Amygdala (tissue), 56 donors: Measurements from ENCODE around the gene SLC30A7.
"Not testable (repeated sequence)": the region's sequence is repeated elsewhere in the genome, so short reads cannot be mapped to it uniquely, and the experiment has no call there.

Source experiments
- DNase-seq, 56 donors: peaks; one replicate each; lab custom pipeline; 2025; lab: John Stamatoyannopoulos, UW

The SLC30A7 gene

GRCh38 chr1:100933555-100933954 lies 37.7 kb downstream of the SLC30A7 start:
- DNase-seq: not testable (repeated sequence)

DNA sequence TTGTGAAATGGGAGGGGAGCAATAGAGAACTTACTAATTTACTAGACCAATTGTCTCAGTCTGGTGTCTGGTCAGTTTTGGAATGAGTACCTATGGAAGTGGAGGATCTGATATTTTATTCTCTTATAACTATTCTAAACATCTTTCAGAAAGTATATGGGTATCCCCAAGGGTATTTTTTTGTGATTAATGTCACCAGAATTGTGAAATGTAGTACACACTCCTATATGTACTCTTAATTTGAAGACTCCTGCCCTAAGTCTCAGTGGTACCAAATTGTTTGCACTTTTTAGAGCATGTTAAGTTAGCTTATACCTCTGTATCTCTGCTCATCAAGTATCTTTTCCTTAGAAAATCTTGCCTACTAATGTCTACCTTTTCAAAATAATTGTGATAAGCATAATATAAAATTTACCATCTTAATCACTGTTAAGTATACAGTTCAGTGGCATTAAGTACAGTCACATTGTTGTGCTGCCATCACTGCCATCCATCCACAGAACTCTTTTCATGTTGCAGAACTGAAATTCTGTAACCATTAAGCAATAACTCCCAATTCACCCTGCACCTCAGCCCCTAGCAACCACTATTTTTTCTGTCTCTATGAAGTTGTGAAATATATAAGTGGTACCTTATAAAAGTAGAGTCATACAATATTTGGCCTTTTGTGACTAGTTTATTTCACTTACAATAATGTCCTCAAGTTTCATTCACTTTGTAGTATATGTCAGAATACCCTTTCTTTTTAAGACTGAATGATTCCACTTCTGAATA lies 40.5 kb downstream of the SLC30A7 start:
- no peak for DNase-seq

GRCh38 chr1:100941098-100941527 lies 45.2 kb downstream of the SLC30A7 start:
- no peak for DNase-seq

DNA sequence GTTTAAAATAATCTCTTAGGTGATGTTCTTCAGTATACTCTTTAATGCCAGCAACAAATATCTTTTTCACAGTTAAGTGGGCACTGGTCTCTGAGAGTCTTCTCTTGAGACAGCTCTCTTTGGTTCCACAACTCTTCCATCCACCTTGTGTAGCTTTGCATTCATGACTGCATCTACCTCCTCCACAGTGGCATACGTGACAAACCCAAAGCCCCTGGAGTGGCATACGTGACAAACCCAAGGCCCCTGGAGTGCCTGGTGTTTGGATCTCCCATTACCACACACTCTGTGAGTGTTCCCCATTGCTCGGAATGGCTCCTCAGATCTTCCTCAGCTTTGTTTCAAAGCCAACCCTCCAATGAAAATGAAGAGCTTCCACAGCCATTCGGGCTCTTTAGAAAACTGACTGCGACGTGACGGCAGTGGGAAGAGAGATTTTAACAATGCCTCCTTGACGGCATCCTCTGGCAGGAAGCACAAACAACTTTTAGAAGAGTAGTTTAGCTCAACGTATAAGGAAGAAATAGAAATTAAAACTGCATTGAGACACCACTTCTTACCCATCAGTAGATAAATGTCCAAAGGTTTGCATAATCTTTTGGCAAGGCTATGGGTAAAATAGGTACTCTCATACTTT lies 45.8 kb downstream of the SLC30A7 start:
- DNase-seq: no peak

DNA sequence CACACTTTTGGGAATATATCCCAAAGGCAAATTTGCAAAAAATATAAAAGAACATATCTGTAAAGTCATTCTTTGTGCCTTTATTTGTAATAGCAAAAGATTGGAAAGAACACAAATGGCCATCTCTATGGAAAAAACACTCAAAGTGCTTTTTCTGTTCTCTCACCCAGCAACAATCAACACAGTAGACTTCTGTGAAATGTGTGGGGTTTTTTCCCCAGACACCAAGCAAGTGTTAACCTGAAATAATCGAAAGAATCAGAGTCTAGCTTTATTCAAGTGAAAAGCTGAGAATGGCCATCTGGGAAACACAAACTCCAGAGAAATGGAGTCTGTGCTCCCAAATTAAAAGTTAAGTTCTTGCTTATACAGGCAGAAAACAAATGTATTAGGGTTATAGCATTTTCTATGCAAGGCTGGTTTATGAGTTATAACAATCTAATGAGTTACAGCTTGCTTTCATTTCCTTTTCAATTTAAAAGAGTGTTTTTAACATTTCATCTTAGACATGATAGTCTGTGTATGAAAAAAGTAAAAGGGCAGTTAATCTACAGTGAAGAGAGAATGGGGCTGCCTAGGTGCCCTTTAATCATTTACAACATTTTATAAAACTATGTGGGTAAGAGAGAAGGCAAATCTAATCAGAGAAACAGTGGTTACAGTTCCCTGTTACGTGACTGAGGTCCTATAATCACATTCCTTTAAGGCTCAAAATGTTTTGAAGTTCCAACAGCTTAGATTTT lies 46.6 kb downstream of the SLC30A7 start:
- no peak for DNase-seq

DNA sequence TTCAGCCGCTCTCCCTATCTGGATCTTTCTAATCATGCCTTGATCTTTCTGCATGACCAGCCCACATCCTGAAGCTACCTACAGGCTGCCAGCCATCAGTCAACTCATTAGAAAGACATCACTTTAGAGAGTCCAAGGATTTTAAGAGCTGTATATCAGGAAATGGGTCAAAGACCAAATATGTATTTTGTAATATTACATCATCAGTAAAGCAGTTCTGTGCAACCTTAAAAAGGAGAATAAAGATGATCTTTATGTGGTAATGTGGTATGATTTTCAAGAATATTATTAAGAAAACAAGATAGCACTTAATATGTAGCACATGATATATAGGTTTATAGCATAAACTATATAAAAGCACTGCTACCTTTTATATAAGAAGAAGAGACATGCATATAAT lies 47.6 kb downstream of the SLC30A7 start:
- DNase-seq: no peak

GRCh38 chr1:100946064-100946463 lies 50.2 kb downstream of the SLC30A7 start:
- not testable (repeated sequence) for DNase-seq

DNA sequence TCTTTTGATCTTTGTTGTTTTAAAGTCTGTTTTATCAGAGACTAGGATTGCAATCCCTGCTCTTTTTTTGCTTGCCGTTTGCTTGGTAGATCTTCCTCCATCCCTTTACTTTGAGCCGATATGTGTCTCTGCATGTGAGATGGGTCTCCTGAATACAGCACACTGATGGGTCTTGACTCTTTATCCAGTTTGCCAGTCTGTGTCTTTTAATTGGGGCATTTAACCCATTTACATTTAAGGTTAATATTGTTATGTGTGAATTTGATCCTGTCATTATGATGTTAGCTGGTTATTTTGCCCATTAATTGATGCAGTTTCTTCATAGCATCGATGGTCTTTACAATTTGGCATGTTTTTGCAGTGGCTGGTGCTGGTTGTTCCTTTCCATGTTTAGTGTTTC lies 51.9 kb downstream of the SLC30A7 start:
- not testable (repeated sequence) for DNase-seq

DNA sequence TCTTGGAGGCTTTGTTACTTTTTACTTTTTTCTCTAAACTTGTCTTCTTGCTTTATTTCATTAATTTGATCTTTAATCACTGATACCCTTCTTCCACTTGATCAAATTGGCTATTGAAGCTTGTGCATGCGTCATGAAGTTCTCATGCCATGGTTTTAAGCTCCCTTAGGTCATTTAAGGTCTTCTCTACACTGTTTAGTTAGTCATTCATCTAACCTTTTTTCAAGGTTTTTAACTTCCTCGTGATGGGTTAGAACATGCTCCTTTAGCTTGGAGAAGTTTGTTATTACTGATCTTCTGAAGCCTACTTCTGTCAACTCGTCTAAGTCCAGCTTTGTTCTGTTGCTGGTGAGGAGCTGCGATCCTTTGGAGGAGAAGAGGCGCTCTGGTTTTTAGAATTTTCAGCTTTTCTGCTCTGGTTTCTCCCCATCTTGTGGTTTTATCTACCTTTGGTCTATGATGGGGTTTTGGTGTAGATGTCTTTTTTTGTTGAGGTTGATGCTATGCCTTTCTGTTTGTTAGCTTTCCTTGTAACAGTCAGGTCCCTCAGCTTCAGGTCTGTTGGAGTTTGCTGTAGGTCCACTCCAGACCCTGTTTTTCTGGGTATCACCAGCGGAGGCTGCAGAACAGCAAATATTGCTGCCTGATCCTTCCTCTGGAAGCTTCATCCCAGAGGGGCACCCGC lies 53.0 kb downstream of the SLC30A7 start:
- DNase-seq: not testable (repeated sequence)

GRCh38 chr1:100949515-100950158 lies 53.7 kb downstream of the SLC30A7 start:
- not testable (repeated sequence) for DNase-seq

- no peak for DNase-seq
Measured at GRCh38 chr1:100950337-100950736, 54.4 kb downstream of the SLC30A7 start.

DNA sequence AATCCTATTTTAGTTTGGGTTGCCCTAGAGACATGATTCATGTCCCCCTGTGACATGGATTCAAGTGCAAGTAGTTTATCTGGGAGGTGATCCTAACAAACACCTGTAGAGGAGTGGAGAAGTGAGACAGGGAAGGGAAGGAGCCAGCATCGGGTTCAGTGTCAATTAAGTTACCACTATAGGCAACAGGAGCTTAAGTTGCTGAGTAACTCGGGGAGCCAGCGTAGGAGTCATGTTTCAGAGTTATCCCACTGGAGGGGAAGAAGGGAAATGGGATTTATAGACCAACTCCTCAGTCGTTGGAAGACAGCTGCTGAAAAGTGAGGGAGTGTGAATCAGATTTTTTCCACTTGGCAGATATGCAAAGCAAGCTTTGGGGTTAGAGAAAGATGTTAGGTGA lies 54.9 kb downstream of the SLC30A7 start:
- DNase-seq: no peak

DNA sequence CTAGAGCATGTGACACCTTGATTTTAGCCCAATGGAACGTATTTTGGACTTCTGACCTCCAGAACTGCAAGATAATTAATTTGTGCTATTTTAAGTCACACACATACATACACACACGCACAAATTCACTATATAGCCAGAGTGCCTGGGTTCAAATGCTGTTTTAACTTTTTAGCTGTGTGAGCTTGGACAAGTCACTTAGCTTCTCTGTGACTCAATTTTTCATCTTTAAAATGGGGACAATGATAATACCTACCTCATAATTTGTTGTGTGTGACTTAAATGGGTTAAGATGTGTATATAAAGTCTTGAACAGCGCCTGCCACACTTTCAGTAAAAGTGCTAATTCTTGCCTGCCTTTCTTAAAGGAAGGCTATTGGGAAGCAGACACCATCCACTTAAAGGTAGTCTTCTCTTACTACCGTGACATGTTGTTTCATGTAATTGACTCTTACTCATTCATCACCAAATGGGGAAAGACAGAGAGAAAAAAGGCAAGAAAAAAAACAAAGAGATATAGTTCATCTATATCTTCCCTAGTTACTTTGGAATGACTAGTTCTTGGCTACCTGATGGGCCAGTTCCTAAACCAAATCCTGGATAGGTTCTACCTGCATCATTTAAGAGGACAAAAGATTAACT lies 56.3 kb downstream of the SLC30A7 start:
- no peak for DNase-seq

DNA sequence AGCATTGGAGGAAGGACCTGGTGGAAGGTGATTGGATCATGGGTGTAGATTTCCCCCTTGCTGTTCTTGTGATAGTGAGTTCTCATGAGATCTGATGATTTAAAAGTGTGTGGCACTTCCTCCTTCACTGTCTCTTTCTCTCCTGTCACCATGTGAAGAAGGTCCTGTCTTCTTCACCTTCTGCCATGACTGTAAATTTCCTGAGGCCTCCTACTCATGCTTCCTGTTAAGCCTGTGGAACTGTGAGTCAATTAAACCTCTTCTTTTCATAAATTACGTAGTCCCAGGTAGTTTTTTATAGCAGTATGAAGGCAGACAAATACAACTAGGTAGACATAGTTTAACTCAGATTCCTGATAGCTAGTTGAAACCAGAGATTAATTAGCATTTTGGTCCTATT lies 57.1 kb downstream of the SLC30A7 start:
- not testable (repeated sequence) for DNase-seq

DNA sequence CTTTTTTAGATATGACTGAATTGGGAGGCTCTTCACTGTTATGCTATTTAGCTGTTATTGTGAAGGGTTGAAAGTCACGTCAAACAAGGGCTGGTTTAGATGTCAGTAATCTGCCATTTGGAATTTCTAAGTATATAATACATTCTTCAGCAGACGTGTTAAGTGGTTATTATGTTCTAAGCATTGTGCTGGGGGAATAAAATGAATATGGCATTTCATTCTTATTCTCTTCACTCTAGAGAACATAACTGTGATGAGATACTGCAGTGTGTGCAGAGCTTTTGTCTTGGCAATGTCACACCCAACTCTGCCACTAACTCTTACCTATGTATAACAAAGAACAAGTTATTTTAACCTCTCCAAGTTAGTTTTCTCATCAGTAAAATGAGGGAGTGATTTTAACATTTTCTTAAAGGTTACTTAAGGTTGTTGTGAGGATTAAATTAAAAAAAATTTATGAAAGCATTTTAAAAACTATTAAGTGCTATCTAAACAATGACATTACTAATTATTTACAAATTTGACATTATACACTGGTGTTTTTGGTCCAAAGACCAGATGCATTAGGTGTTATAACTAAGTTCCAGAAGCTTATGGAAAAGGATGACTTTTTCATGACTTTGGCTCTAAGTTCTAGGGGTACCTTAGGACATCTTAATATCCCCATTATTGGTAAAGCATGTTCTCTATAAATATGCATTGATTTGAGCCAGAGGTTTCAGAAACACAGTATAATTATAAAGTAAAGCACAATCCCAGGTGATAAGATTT lies 58.3 kb downstream of the SLC30A7 start:
- no peak for DNase-seq

DNA sequence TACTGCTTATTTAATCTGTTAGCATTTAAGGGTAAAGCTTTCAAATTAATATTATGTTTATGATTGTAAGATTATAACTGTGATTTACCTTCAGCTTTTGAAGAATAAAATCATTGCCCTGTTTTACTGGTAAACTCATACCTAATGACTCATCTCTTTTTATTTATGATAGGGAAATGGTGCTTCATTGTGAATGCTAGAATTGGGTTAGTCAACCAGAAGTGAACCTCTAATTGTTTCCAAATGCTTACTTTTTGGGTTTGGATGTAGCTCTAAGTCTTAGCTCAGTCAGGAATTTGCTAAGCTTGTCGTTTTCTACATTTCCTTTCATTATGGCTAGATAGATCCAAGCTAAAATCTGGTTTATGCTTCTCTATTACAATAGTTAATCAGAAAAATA lies 59.4 kb downstream of the SLC30A7 start:
- DNase-seq: no peak

DNA sequence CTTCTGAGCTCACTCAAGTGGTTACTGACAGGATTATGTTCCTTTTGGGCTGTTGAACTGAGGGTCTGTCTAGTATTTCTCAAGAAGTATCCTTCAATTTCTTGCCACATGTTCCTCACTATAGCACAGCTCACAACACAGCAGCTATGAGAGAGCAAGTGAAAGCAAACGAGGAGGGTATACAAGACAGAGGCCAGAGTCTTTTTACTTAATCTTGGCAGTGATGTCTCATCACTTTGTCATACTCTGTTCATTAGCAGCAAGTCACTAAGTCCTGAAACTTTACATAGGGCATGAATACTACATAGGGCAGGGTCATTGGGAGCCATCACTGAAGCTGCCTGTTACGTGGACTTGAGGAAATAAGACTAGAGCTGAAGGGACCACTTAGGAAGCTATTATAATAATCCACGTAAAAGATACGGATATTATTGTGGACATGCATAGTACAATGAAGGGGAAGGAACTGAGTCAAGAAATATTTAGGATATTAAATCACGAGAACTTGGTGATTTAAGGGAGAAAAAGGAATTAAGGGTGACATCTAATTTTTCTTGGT lies 63.7 kb downstream of the SLC30A7 start:
- no peak for DNase-seq

- DNase-seq: no peak
Measured at GRCh38 chr1:100960098-100960497, 64.2 kb downstream of the SLC30A7 start.

- no peak for DNase-seq
Measured at GRCh38 chr1:100968621-100969020, 72.7 kb downstream of the SLC30A7 start.
